Measurements from ENCODE around the gene TERT.

DNA sequence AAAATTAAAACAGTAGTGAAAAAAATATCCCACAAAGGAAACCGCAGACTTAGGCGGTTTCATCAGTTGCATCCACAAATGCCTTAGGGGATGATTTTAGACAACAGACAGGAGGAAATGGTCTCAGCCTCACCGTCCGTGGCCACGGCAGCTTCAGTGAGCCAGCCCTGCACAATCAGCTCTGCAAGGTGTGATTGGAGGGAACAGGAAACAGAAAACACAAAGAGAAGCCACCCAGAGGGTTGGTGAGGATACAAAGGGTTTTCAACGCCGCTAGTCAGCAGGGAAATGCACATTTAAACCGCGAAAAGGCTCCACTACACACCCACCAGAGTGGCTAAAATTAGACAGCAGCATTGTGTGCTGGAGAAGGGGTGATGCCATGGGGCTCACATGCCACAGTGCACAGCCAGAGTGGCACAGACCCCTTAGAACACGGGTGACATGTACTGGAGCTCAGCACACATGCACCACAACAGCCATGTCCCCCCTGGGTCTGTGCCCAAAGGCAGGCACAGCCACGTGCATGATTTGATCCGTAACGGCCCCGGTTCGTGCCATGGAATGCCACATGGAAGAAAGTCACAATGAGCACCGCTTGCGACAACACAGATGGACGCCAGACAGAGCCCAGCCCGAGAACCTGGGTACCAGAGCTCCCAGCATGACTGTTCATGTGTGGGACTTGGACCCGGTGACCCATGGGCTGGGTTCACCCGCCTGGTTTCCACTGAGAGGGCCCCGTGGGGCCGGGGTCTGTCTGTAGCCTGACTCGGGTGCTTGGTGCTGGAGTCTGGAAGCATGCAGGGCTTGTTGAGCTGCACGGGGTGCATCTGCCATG lies 18.3 kb upstream of the TERT start:
- TF ChIP-seq, protein P1, sequence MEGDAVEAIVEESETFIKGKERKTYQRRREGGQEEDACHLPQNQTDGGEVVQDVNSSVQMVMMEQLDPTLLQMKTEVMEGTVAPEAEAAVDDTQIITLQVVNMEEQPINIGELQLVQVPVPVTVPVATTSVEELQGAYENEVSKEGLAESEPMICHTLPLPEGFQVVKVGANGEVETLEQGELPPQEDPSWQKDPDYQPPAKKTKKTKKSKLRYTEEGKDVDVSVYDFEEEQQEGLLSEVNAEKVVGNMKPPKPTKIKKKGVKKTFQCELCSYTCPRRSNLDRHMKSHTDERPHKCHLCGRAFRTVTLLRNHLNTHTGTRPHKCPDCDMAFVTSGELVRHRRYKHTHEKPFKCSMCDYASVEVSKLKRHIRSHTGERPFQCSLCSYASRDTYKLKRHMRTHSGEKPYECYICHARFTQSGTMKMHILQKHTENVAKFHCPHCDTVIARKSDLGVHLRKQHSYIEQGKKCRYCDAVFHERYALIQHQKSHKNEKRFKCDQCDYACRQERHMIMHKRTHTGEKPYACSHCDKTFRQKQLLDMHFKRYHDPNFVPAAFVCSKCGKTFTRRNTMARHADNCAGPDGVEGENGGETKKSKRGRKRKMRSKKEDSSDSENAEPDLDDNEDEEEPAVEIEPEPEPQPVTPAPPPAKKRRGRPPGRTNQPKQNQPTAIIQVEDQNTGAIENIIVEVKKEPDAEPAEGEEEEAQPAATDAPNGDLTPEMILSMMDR (IDR thresholded peaks at IDR 0.05) = no peak
- no peak for TF ChIP-seq POLR2A (IDR thresholded peaks at IDR 0.05)

Measured in stomach (tissue), 4 donors.